HG02943 (cell line): ENCODE data around the gene TUT7.
A peak's percentile ranks its signal among the peaks of the same experiment; 100 is the strongest.
"Not testable (repeated sequence)": the region's sequence is repeated elsewhere in the genome, so short reads cannot be mapped to it uniquely, and the experiment has no call there.

Experiments used
- ATAC-seq: cut with Tn5 transposase; IDR thresholded peaks from one replicate; pipeline ENCODE4 v1.9.1; 2021; ENCODE audit warnings: mild to moderate bottlenecking, low read depth, moderate library complexity; ENCODE audit not compliant: unreplicated experiment

TUT7 gene

GRCh38 chr9:86354011-86354817 is at the start of gene TUT7:
Gene TUT7, minus strand, starts transcription at chr9:86354410. Its CDS starts 1,211 bp downstream, at chr9:86353199.
- ATAC-seq, result peak; percentile 85

- ATAC-seq, result no peak
Observed at GRCh38 chr9:86402591-86402990, 48.4 kb upstream of the TUT7 start.

DNA sequence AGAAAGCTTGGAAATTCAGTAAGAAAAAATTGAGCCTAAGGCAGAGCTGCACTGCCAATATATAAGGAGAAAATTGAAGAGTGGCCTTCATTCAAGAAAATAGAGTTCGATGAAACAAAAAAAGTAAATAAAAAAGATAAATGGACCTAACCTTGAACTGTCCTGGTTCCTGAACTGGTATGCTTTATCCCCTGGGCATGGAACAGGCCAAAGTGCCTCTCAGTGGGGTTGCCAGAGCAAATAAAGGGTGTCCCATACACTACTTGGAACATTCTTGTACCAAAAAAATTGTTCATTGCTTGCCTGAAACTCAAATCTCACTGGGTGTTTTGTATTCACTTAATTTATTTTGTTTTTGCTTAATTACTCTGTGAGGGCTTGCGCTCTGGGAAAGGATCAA is 42.2 kb upstream of the TUT7 start:
- no peak for ATAC-seq

DNA sequence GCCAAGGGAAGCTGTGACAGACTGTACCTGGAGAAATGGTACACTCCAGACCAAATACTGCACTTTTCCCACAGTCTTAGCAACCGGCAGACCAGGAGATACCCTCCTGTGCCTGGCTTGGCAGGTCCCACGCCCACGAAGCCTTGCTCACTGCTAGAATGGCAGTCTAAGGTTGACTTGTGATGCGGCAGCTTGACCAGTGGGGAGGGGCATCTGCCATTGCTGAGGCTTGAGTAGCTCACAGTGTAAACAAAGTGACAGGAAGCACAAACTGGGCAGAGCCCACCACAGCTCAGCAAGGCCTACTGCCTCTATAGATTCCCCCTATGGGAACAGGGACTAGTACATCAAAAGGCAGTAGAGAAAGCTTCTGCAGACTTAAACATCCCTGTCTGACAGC is 36.0 kb upstream of the TUT7 start:
- ATAC-seq, result not testable (repeated sequence)

DNA sequence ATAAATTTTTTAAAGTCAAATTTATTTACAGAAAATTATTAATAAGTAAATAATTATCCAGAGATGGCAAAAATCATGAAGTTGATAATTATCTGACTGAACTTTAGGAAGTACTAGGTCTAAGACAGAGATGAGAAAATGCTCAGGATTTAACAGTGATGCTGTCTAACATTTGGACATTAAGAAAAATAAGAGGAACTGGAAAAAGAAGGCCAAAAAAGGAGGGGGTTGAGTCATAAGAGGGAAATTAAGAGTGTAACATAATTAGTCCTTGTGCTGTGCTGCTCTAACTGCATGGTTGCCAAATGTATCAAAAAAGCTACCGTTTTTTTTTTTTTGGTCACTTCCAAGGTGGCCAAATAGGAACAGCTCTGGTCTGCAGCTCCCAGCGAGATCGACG is 35.4 kb upstream of the TUT7 start:
- ATAC-seq, result no peak

DNA sequence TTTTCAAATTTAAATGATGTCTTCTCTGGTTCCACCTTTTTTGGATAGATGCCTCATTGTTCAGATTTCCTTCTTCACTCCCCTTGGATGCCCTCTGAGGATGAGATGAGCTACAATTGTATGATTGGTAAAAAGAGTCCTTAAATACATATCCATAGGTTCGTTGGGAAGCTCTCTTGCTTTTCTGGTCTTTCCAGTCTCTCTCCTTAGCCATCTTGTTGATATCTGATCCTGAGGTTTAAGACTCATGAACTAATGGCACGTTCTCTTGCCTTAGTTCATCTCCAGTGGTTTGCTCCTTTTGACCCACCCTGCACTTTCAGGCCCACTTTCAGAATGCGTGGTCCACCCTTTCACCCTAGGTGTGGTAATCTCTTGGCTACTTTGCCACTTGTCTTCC is 33.2 kb upstream of the TUT7 start:
- no peak for ATAC-seq

DNA sequence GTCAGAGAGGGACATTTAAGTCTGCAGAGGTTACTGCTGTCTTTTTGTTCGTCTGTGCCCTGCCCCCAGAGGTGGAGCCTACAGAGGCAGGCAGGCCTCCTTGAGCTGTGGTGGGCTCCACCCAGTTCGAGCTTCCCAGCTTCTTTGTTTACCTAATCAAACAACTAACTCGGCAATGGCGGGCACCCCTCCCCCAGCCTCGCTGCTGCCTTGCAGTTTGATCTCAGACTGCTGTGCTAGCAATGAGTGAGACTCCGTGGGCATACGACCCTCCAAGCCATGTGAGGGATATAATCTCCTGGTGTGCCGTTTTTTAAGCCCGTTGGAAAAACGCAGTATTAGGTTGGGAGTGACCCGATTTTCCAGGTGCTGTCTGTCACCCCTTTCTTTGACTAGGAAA is 28.8 kb upstream of the TUT7 start:
- ATAC-seq, result not testable (repeated sequence)

- no peak for ATAC-seq
Observed at GRCh38 chr9:86376016-86376415, 21.8 kb upstream of the TUT7 start.

DNA sequence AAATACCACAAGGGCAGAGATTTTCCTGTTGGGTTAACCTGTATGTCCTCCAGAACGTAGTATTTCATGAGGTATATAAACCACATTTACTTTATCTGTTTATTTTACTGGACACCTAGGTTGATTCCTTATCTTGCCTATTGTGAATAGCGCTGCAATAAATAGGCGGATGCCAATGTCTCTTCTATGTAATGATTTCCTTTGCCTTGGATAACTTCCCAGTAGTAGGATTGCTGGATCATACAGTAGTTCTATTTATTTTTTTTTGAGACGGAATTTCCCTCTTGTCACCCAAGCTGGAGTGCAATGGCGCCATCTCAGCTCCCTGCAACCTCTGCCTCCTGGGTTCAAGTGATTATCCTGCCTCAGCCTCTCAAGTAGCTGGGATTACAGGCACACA is 15.6 kb upstream of the TUT7 start:
- ATAC-seq, result no peak

GRCh38 chr9:86368871-86369521 is 14.8 kb upstream of the TUT7 start:
- no peak for ATAC-seq

GRCh38 chr9:86361176-86361575 is 7.0 kb upstream of the TUT7 start:
- ATAC-seq, result no peak

GRCh38 chr9:86359151-86359879 is 5.1 kb upstream of the TUT7 start:
- ATAC-seq, result no peak

DNA sequence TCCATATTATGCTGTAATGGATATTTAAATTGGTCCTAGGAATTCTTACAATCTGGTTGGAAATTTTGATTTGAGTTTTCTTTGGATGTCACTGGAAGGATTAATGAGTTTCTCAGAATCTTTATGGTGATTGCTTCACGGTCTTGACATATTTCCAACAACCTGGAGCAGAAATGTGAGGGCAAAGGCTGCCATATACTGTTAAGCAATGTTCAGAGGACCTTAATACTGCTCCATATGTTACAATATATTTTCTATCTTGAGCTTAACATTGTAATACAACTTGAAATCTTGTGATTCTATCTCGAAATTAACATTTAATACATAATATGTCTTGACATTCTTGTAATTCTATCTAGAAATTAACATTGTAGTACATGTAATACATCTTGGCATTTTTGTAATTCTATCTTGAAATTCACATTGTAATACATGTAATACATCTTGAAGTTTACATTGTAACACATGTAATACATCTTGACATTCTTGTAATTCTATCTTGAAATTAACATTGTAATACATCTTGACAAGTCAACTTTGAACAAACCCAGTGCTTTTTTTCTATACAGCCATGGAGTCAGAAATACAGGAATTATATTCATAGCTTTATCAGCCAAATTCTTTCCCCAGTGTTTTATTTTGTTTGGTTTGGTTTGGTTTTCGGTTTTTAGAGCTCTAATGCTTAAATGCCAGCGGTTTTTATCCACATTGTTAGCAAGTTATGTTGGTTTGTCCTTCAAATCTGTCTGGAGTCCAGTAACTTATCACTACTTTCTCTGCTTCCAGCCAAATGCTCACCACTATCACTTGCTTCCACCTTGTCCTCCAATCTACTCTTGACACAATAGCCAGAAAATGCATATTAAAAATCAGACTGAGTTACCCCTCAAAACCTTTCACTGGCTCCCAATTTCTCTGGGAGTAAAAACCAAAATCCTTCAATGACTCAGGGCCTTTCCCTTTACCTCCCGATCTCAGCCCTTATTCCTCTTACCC is 3.0 kb upstream of the TUT7 start:
- ATAC-seq, result no peak

- no peak for ATAC-seq
Observed at GRCh38 chr9:86355814-86356213, 1.6 kb upstream of the TUT7 start.

DNA sequence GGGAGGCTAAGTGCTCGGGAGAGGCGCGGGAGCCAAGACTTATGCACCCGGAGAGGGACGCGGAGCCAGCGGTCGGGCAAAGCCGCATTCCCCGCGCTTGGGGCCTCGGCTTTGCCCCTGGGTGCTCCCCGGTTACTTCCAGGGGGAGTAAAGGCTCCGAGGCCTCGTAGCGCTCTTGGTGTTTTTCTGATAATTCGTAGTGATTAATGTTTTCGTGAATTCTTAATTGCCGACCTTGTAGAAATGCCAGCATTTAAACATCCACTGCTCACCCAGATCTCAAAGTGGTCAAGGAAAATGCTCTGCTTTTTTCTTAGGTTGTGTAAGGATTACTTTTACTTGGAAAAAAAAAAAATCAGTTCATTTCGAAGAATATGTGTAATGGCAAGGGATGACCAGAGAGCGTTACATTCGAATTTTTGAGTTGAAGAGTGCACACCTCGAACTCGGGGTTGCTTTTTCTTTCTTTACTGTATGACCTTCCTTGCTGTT is 654 bp upstream of the TUT7 start:
- ATAC-seq, result no peak

DNA sequence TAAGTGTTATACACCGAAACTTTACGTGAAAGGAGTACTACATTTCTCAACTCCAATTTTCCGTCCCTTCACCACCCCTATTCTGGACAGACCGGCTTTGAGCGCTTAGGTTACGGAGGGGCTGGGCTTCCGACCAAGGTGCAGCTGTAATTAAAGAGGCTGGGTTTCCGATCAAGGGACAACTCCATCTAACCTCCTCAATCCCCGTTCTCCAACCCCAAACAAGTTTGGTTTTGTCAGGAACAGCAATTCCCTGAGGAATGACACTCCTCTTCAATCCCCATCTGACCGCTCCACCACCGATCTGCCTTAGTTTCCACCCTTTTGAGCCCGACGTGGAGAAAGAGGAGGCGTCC is 577 bp downstream of the TUT7 start:
- peak; percentile 20 for ATAC-seq

DNA sequence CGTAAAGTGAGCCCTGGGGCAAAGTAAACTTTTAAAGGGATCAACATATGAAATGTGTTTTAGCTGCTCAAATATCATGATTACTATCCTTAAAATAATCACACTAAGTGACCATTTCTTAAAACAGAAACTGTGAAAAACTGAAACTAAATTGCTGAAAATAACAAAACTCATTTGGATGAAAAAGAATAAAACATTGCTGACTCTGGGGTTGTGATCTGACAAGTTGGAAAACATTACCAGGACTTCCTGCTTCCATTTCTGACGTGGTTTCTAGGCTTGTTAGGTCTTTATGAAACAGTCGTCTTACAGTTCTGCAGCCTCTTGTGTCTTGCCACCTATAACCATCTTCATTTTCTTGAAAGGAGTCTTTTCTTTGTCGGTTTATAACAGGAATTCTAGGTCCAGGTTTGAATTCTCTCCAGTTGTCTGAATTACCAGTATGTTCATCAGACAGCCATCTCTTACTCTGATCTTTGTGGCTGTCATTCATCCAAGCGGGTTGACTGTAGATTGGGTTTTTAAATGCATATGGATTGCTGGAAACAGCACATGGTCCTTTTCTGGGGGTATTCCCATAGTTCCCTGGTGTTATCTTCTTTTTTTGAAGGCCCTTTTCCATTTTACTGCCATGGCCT is 1.7 kb downstream of the TUT7 start:
- no peak for ATAC-seq

DNA sequence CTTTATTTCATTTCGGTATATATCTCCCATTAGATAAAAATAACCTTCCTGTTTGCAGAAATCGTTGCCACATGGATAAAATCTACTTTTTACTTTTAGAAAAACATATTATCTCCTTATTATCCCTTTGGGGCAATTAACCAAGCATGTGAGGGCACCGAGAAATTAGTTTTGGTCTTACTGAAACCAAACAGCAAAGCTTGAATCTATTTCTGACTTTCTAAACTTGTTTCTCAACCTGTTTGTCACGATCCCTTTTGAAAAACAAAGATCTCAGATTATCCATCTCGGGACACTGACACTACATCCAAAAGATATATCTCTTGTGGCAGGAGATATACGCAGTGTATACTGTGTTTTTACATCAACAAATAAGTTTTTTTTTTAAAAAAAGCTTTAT is 2.3 kb downstream of the TUT7 start:
- no peak for ATAC-seq

GRCh38 chr9:86350006-86350760 is 4.0 kb downstream of the TUT7 start:
- ATAC-seq, result no peak
